IPS DF 6.9 (cell line): ENCODE data around the gene COQ10A.

ENCODE experiments used
- DNase-seq: peaks from one replicate; pipeline ENCODE4 v3.0.0-alpha.2; 2013; ENCODE audit warnings: low read depth, low spot score
- H3K27ac ChIP-seq: one replicate; pipeline ENCODE4 v1.5.1; 2013; ENCODE audit warnings: low read length, control low read depth
- H3K27me3 ChIP-seq: 2 replicates; pipeline ENCODE4 v1.6.1; 2013; ENCODE audit warnings: mild to moderate bottlenecking, low read length; ENCODE audit not compliant: control insufficient read depth, insufficient read depth
- H3K36me3 ChIP-seq: 2 replicates; pipeline ENCODE4 v1.6.1; 2013; ENCODE audit warnings: low read length; ENCODE audit not compliant: control insufficient read depth, insufficient read depth
- H3K4me1 ChIP-seq: 2 replicates; pipeline ENCODE4 v1.6.1; 2013; ENCODE audit warnings: low read length; ENCODE audit not compliant: control insufficient read depth, insufficient read depth
- H3K4me3 ChIP-seq: 2 replicates; pipeline ENCODE4 v1.5.1; 2013; ENCODE audit warnings: mild to moderate bottlenecking, low read length
- H3K9me3 ChIP-seq: 2 replicates; pipeline ENCODE4 v1.6.1; 2013; ENCODE audit warnings: low read length, inconsistent platforms; ENCODE audit not compliant: control insufficient read depth, insufficient read depth
- WGBS: extraction: QIAGEN DNeasy Blood & Tissue Kit; methylation state at CpG from one replicate; pipeline ENCODE4 v1.1.7; 2013; ENCODE audit warnings: mixed read lengths, missing lambda C conversion rate; ENCODE audit not compliant: insufficient read length, insufficient coverage; 5-methylcytosine and 5-hydroxymethylcytosine counted together

The COQ10A gene

DNA sequence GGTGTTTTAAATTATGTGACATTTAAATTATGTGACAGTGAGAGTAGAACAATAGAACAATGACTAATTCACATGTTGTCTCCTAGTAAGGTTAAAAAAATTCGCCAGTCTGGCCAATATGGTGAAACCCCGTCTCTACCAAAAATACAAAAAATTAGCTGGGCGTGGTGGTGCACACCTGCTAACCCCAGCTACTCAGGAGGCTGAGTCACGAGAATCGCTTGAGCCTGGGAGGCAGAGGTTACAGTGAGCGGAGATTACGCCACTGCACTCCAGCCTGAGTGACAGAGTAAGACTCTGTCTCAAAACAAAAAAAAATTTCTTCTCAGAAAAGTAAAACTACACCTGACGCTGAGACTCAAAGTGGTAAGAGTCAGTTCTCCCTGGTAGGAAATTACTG, 30.7 kb downstream of the COQ10A start:
- no peak for DNase-seq
- peaks cover 3% of the 10 kb centered on the region; the same call in 1 of the 2 replicates for H3K36me3 ChIP-seq
- no peaks in the 10 kb centered on the region for H3K27me3 ChIP-seq
- no CpG with 5 or more reads among the region's 8 CpGs for WGBS
- 0 out of 2 replicates have a peak, but pooled peaks cover 2% of the 10 kb centered on the region for H3K4me1 ChIP-seq
- H3K4me3 ChIP-seq: no peak overlapping the region
- H3K9me3 ChIP-seq: no peaks in the 10 kb centered on the region
- H3K27ac ChIP-seq: no peak overlapping the region

- WGBS: no CpG with 5 or more reads among the region's 5 CpGs
- Histone ChIP-seq H3K4me1 (0 out of 2 replicates have a peak, but pooled peaks cover 2% of the 10 kb centered on the region), H3K27me3 (no peaks in the 10 kb centered on the region), H3K4me3 (no peak overlapping the region; the same call in 1 of the 2 replicates), H3K27ac (no peak overlapping the region), H3K9me3 (no peaks in the 10 kb centered on the region), H3K36me3 (0 out of 2 replicates have a peak, but pooled peaks cover 3% of the 10 kb centered on the region)
- no peak for DNase-seq
Observed at GRCh38 chr12:56298828-56299227, 32.1 kb downstream of the COQ10A start.

GRCh38 chr12:56299308-56299852, 32.6 kb downstream of the COQ10A start:
- Histone ChIP-seq H3K9me3 (no peaks in the 10 kb centered on the region), H3K4me1 (0 out of 2 replicates have a peak, but pooled peaks cover 2% of the 10 kb centered on the region), H3K27ac (no peak overlapping the region), H3K4me3 (peak overlapping the region; percentile 79), H3K36me3 (0 out of 2 replicates have a peak, but pooled peaks cover 3% of the 10 kb centered on the region), H3K27me3 (no peaks in the 10 kb centered on the region)
- DNase-seq: no peak
- no CpG with 5 or more reads among the region's 10 CpGs for WGBS

DNA sequence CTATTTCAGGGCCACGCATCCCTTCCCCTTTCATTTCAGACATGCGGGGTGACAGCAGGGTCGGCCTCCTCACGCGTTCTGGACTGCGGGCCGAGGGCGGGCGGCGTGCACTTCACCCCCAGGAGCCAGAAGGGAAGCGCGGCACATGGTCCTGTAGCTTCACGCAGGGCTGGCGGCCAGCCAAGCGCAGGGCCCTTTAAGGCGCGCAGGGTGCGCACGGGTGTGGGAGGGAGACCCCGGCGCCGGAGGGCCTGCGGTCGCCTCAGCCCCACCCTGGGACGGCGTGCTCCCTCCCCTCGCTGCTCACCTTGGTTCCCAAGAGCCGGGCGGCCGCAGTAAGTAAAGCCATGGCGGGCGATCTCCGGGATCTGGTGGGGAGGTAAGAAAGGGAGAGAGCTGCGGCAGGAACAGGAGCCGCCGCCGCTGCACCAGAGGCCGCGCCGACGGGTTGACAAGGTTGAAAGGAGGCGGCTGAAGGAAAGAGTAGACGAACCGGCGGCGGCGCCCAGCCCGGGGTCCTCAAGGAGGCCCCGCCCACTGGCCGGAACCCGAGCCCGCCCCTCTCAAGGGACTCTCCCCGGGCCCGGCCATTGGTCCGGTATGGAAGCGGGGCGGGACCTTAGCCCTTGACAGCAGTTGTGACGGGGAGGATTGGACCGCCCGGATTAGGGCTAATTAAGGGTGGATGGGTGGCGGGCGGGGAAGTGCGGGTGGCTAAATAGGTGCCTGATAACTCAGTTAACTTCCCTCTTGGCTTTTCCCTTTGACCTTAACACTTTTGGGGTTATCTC, 33.3 kb downstream of the COQ10A start, which contains the start of gene CS:
TSS of gene CS (minus strand) at position 478 of the 791 bp plus-strand sequence. CDS start at position 349, 129 bp downstream.
- Histone ChIP-seq H3K27ac (no peak within 1 kb of the TSS), H3K4me1 (0 out of 2 replicates have a peak, but pooled peaks cover 2% of the 10 kb centered on the region), H3K36me3 (0 out of 2 replicates have a peak, but pooled peaks cover 3% of the 10 kb centered on the region), H3K27me3 (no peaks in the 10 kb centered on the region), H3K4me3 (peak within 1 kb of the TSS; percentile 79), H3K9me3 (no peaks in the 10 kb centered on the region)
- DNase-seq: peak; percentile 93
- WGBS: no CpG with 5 or more reads among the region's 63 CpGs

DNA sequence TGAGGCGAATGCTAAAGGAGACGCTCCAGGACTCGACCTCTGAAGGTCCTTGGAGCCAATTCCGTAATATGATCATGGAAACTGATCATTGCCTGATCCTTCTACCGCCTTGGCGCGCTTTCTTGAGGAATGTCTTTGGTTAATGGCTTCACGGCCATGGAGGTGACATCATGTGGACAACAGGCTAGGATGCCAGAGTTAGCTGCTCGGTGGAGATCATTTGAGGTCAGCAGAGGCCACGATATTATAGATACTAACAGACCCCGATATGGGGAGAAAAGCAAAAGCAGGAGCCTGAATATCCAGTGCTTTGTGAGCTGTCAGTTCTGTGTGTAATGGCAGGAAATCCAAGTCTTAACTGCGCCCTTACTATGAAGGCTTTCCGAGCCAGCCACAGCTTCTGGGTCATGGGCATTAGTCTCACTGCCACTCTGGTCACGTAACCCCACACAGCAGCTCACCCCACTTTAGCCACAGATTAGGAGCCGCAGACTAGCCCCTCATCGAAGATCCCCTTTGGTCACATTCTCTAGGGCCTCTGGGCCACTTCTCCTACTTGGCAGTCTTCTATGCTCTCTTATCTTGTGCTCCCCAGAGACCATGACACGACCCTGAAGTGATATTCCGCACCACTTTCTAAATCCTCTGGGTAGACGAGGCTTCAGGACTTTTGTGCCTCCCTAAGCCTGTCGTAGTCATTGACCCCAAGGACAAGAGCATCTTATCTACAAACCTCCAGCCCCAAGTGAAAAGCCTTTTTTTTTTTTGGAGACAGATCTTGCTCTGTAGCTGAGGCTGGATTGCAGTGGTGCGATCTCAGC, 34.1 kb downstream of the COQ10A start:
- Histone ChIP-seq H3K9me3 (no peaks in the 10 kb centered on the region), H3K27ac (no peak overlapping the region), H3K4me1 (0 out of 2 replicates have a peak, but pooled peaks cover 2% of the 10 kb centered on the region), H3K36me3 (0 out of 2 replicates have a peak, but pooled peaks cover 5% of the 10 kb centered on the region), H3K27me3 (no peaks in the 10 kb centered on the region), H3K4me3 (peak overlapping the region; percentile 18; the same call in 1 of the 2 replicates)
- no peak for DNase-seq
- no CpG with 5 or more reads among the region's 21 CpGs for WGBS

- peaks cover 8% of the 10 kb centered on the region; the same call in 1 of the 2 replicates for H3K36me3 ChIP-seq
- WGBS: no CpG with 5 or more reads among the region's 3 CpGs
- H3K4me3 ChIP-seq: no peak overlapping the region
- DNase-seq: no peak
- 0 out of 2 replicates have a peak, but pooled peaks cover 2% of the 10 kb centered on the region for H3K4me1 ChIP-seq
- H3K27ac ChIP-seq: no peak overlapping the region
- H3K9me3 ChIP-seq: no peaks in the 10 kb centered on the region
- H3K27me3 ChIP-seq: no peaks in the 10 kb centered on the region
Observed at GRCh38 chr12:56304276-56304675, 37.5 kb downstream of the COQ10A start.

- no CpG with 5 or more reads among the region's 8 CpGs for WGBS
- Histone ChIP-seq H3K4me3 (no peak overlapping the region), H3K27me3 (no peaks in the 10 kb centered on the region), H3K36me3 (peaks cover 11% of the 10 kb centered on the region; the same call in 1 of the 2 replicates), H3K9me3 (no peaks in the 10 kb centered on the region), H3K27ac (no peak overlapping the region), H3K4me1 (0 out of 2 replicates have a peak, but pooled peaks cover 2% of the 10 kb centered on the region)
- DNase-seq: no peak
Observed at GRCh38 chr12:56304872-56305590, 38.3 kb downstream of the COQ10A start.

- Histone ChIP-seq H3K4me1 (no peaks in the 10 kb centered on the region), H3K27me3 (no peaks in the 10 kb centered on the region), H3K9me3 (no peaks in the 10 kb centered on the region), H3K27ac (no peak overlapping the region), H3K4me3 (no peak overlapping the region), H3K36me3 (peaks cover 14% of the 10 kb centered on the region; the same call in 1 of the 2 replicates)
- no CpG with 5 or more reads among the region's 7 CpGs for WGBS
- DNase-seq: no peak
Observed at GRCh38 chr12:56307221-56307965, 40.7 kb downstream of the COQ10A start.

DNA sequence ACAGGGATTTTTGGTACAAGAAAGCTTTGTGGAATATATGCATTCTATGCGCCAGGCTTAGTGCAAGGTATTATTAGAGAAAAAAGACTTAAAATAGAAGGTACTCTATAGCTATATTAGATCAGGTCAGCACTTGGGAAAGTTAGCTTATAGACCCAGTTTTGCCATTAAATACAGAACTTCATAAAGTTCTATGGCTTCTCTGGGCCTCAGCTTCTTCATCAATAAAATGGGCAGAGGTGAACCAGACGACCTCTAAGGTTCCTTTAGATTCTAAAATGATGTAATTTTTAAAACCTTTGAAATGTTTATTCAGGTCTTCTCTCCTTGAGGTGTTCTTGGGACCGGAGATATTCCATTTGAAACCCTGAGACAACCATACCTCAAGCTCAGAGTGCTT, 42.0 kb downstream of the COQ10A start:
- DNase-seq: no peak
- peaks cover 14% of the 10 kb centered on the region; the same call in 1 of the 2 replicates for H3K36me3 ChIP-seq
- H3K27ac ChIP-seq: no peak overlapping the region
- H3K9me3 ChIP-seq: no peaks in the 10 kb centered on the region
- no peaks in the 10 kb centered on the region for H3K4me1 ChIP-seq
- WGBS: no CpG with 5 or more reads among the region's 3 CpGs
- H3K27me3 ChIP-seq: no peaks in the 10 kb centered on the region
- no peak overlapping the region for H3K4me3 ChIP-seq
